ENCODE results near the gene CDK2.
"Not testable (repeated sequence)": the region's sequence is repeated elsewhere in the genome, so short reads cannot be mapped to it uniquely, and the experiment has no call there.

Gene CDK2

GRCh38 chr12:55982319-55982936, 15.8 kb downstream of the CDK2 start:
- DNase-seq: no peak

DNA sequence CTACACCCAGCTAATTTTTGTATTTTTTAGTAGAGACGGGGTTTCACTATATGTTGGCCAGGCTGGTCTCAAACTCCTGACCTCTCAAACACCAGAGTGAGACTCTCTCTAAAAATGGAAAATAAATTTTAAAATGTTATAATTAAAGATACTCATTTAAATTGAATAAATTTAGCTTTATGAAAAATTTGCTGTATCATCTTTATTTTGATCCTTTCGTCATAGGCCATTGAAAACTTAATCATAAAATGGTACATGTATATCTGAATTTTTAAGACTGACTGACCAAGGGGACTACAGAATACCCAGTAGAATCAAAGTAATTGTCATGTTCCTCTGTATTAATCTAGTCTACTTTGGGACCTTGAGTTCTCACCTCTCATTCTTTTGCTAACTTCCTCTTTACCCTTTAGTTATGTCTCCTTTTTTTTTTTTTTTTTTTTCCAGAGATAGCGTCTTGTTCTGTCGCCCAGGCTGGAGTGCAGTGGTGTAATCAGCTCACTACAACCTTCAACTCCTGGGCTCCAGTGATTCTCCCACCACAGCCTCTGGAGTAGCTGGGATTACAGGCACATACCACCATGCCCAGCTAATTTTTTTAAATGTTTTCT, 16.7 kb downstream of the CDK2 start:
- DNase-seq: no peak

- no peak for DNase-seq
Measured at GRCh38 chr12:55984861-55985260, 18.2 kb downstream of the CDK2 start.

DNA sequence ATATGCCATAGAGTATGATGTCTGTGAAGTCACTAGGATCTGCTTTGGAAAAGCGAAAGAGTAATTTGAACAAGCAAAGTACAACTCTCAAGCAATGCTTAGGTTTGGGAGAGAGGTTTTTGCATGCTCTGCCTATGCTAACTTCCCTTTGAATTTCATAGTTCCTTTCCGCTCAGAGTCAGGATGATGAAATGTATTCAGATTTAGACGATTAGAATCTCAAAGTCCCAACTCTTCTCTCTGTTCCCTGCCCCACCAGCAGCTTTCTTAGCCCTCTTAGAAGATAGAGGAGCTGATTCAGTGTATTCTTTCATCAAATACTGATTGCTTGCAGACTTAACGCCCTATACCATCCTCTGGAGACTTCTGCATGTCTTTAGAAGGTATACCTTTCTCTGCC, 18.7 kb downstream of the CDK2 start:
- DNase-seq: no peak

DNA sequence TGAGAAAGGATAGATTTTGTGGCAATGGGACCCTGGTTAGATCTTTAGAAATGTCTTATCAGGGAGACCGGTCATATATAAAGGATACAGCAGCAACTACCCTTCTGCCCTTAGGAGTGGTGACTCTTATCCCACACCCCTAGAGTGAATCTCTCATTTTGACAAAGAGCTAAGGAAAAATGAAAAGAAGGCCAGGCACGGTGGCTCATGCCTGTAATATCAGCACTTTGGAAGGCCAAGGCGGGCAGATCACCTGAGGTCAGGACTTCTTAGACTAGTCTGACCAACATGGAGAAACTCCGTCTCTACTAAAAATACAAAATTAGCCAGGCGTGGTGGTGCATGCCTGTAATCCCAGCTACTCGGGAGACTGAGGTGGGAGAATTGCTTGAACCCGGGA, 19.3 kb downstream of the CDK2 start:
- DNase-seq: not testable (repeated sequence)

DNA sequence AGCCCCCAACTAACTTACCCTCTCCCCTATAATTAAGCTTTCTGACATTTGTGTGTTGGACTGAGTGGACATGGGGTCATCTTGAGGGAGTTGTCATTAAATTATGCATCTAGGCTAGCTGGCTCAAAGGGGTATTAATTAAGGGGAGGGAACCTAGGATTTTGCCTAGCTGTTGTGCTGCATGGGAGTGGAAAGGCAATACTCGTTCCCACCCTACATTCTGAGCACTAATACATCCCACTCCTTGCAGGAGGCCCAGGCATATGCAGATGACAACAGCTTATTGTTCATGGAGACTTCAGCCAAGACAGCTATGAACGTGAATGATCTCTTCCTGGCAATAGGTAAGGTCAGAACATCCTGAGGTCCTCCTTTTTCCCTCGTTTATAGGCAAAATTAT, 24.5 kb downstream of the CDK2 start:
- DNase-seq: no peak

GRCh38 chr12:55993230-55993853, 26.7 kb downstream of the CDK2 start:
- no peak for DNase-seq

- no peak for DNase-seq
Measured at GRCh38 chr12:55995366-55995765, 28.7 kb downstream of the CDK2 start.

- DNase-seq: peak; percentile 69
Measured at GRCh38 chr12:55996201-55996714, 29.6 kb downstream of the CDK2 start.

DNA sequence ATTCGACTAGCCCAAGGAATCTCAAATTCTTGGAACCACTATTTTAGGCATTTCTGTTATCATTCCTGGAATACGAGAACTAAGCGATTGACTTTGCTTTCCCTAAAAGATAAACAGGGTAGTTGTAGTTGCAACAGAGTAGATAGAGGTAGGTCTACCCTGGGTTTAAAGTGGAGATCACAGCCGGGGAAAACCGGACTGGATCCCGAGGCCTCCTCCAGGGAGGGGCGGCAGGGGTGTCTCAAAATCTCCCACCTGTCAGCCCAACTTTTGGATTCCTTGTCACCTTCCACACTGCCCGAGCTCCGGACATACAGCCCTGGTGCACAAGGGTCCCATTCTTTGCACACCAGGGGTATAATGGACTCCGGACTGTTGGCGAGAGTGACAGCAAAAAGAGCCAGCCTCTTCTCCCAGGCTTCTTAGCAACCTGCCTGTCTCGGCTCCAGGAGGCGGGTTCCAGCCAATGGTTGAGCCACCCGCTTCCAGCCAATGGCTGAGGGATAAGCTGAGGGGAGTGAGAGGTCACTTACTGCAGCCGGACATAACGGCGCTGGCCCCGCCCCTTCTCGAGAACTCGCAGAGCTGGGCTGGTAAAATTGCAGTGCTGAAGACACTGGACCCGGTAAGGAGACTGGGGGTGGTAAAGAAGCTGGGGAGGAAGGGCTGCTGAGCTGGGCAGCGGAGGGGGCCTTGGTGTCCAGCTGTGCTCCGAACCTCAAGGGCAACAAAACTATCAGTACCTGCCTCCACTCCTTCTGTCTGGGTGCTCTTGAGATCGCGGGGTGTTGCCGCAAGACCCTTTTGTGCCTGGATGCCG, 30.3 kb downstream of the CDK2 start, which contains the start of gene SUOX:
Gene SUOX (plus strand): TSS at position 562 of the 820 bp plus-strand sequence. CDS start 4,946 bp downstream, outside the sequence.
- DNase-seq: peak; percentile 63

DNA sequence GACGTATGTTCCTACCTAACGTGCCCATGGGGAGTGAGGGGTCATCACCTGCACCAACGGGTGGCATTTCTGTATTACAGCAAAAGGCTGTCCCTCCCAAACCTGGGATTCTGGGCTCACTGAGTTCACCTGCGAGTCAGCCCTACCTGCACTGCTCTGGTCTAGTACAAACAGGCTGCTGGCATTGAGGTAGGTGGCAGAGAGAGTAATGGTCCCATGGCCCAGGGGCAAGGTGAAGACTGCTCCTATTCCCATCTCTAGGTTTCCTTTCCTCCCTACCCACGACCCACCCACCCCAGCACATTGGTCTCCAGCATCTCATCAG, 30.9 kb downstream of the CDK2 start:
- peak; percentile 11 for DNase-seq

GRCh38 chr12:55999522-55999921, 32.9 kb downstream of the CDK2 start:
- not testable (repeated sequence) for DNase-seq

DNA sequence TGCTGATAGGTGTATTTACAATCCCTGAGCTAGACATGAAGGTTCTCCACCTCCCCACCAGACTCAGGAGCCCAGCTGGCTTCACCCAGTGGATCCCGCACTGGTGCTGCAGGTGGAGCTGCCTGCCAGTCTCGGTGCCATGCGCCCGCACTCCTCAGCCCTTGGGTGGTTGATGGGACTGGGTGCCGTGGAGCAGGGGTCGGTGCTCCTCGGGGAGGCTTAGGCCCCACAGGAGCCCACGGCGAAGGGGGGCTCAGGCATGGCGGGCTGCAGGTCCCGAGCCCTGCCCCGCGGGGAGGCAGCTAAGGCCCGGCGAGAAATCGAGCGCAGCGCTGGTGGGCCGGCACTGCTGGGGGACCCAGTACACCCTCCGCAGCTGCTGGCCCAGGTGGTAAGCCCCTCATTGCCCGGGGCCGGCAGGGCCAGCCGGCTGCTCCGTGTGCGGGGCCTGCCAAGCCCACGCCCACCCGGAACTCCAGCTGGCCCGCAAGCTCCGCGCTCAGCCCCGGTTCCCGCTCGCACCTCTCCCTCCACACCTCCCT, 33.4 kb downstream of the CDK2 start:
- DNase-seq: not testable (repeated sequence)

DNA sequence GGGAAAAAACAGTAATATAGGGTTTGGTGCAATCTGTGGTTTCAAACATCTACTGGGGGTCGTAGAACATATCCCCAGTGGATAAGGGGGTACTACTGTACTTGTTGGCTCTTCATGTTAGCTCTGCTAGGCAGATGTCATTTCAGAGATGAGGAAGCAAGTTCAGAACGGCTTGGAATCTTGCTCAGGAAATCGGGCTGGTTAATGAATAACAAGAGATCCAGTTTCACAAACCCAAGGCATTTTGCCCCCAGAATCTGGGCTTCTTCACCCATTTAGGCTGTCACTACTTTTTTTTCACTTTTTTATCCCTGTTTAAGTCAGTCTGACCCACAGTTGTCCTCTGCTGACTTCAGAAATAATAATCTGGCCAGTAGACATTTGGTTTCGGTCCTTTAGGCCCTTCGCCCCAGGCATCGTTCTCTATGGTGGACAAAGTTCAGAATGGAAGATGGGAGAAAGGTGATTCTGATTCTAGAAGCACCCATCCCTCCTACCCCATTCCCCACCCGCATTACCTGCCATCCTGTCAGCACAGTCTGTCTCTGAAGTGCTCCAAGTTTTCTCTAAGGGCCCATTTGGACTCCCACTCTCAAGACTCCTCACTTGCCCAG, 35.0 kb downstream of the CDK2 start:
- no peak for DNase-seq

- DNase-seq: not testable (repeated sequence)
Measured at GRCh38 chr12:56003376-56003775, 36.7 kb downstream of the CDK2 start.

GRCh38 chr12:56004211-56004610, 37.6 kb downstream of the CDK2 start:
- no peak for DNase-seq

DNA sequence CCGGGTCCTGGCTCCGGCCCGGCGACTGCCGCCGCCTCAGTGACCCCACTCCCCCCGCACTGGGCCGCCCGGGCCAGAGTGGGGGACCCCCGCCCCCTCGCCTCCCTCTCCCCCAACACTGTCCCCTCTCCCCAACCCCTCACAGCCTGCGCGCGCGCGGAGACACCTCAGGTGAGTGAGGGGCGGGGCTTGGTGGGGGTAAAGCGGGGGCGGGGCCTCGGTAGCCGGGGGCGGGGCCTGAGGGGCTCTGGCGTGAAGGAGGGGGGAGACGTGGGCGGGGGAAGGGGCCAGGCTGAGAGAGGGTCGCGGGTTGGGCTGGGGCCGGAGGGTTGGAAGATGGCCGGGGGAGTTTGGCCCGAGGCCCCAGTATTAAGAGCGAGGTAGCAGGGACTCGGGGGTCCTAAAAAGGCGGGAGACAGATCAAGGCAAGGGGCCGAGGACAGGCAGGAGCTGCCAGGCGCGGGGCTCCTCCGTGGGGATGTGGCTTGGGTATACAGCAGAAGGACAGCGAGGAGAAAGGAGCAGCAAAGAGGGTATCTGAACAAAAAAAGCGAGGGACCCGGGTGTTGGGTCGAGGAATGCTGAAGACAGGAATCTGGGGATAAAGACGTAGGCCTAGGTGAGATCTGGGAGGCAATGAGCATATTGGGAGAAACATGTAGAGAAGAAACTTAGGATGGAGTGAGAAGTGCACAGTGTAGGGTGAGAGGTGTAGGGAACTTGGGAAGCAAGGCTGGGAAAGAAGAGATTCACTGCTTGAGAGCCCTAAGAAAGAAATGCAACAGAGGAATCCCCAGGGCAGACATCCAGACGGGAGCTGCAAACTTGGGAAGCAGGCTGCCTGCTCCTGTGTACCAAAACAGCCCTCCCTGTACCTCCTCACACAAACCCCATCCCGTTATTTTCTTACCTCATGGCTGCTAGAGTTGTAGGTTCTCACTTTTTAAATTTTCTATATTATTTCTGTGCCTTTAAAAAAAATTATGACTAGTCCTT, 41.2 kb downstream of the CDK2 start:
- peak; percentile 78 for DNase-seq

DNA sequence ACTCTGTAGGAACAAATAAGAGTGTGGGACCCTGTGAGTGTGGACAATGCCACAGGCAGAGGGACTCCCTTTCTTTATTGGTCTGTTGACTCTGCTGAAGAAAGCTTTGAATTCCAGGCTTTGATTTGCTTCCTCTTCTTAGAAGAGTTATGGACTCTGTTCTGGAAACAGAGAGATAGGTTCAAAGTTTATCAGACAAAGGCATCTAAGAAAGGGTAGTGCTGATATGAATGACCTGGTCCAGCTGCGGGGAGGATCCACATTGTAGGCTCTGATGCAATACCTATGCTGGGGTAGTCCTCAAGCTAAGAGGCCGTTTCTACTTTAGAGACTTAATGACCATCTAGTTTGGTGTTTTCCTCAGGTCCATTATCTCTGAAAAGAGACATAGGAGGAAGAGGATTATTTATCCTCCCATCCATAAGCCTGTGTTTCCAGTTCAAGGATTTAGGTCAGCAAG, 43.5 kb downstream of the CDK2 start:
- no peak for DNase-seq

DNA sequence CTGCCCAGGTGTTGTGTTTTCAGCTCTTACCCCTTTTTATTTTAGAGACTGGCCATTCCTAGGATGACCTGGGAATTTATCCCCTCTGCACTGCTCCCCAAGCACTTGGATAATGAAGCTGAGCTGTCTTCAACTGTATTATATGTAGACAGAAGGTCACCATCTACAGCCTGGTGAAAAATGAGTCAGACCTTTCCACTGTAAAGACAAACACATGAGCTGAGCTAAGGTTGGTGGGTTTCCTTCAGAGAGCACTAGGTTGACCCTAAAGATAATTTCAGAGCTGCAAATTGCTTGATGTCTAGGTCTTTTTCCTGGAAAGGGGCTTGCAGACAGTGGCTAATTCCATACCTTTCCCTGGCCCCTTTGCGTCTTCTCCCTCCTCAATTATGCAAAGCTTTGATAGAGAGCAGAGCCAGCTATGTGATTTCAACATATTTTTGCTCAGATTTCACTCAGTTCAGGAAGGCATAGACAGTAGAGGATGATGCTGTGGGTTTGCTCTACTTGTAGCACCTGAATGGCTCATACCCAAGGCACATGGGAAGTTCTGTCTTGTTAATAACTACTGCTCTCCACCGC, 45.0 kb downstream of the CDK2 start:
- no peak for DNase-seq

GRCh38 chr12:56013482-56013881, 46.9 kb downstream of the CDK2 start:
- DNase-seq: no peak

- no peak for DNase-seq
Measured at GRCh38 chr12:56014205-56014604, 47.6 kb downstream of the CDK2 start.

All from stimulated activated CD4-positive, alpha-beta T cell treated with anti-CD3 and anti-CD28 coated beads, Interleukin-15, amount 100 ng/mL, for 24 hours (primary cell).